ENCODE measurements around the gene CHST8.
A peak's percentile ranks its signal among the peaks of the same experiment; 100 is the strongest.

The CHST8 gene

GRCh38 chr19:33758541-33759013 is 136.8 kb downstream of the CHST8 start:
- TF ChIP-seq TCF12 (IDR thresholded peaks at IDR 0.05; ENCODE audit: low read depth) (no peak), REST (IDR thresholded peaks at IDR 0.05; ENCODE audit: low read depth) (no peak), FOXM1 (IDR thresholded peaks at IDR 0.05; ENCODE audit: borderline replicate concordance, low read depth) (no peak), EP300 (IDR thresholded peaks at IDR 0.05; ENCODE audit: borderline replicate concordance) (no peak), MAX (IDR thresholded peaks at IDR 0.05) (no peak), YY1 (IDR thresholded peaks at IDR 0.05; ENCODE audit: low read depth) (no peak), CEBPB (IDR thresholded peaks at IDR 0.05) (no peak)

- TF ChIP-seq YY1 (IDR thresholded peaks at IDR 0.05; ENCODE audit: low read depth) (no peak), TEAD4 (IDR thresholded peaks at IDR 0.05) (no peak), NFIC (IDR thresholded peaks at IDR 0.05) (no peak), CREB1 (IDR thresholded peaks at IDR 0.05; ENCODE audit: low read depth) (no peak), MAX (IDR thresholded peaks at IDR 0.05) (no peak), TCF12 (IDR thresholded peaks at IDR 0.05; ENCODE audit: low read depth) (no peak), ZBTB7A (IDR thresholded peaks at IDR 0.05; ENCODE audit: low read depth) (no peak), TAF1 (IDR thresholded peaks at IDR 0.05; ENCODE audit: low read depth) (no peak), RAD21 (IDR thresholded peaks at IDR 0.05; ENCODE audit: low read depth) (no peak), USF1 (IDR thresholded peaks at IDR 0.05) (no peak), FOXM1 (IDR thresholded peaks at IDR 0.05; ENCODE audit: borderline replicate concordance, low read depth) (no peak)
Observed at GRCh38 chr19:33759356-33759755, 137.6 kb downstream of the CHST8 start.

GRCh38 chr19:33763633-33764371 is 142.0 kb downstream of the CHST8 start:
- no peak for TF ChIP-seq RAD21 (IDR thresholded peaks at IDR 0.05; ENCODE audit: low read depth)
- no peak for TF ChIP-seq REST (IDR thresholded peaks at IDR 0.05; ENCODE audit: low read depth)
- TF ChIP-seq TAF1 (IDR thresholded peaks at IDR 0.05; ENCODE audit: low read depth): no peak
- no peak for TF ChIP-seq EP300 (IDR thresholded peaks at IDR 0.05; ENCODE audit: borderline replicate concordance)
- no peak for TF ChIP-seq YY1 (IDR thresholded peaks at IDR 0.05; ENCODE audit: low read depth)
- no peak for TF ChIP-seq TEAD4 (IDR thresholded peaks at IDR 0.05)
- no peak for TF ChIP-seq CEBPB (IDR thresholded peaks at IDR 0.05)
- TF ChIP-seq ZBTB7A (IDR thresholded peaks at IDR 0.05; ENCODE audit: low read depth): no peak
- TF ChIP-seq USF1 (IDR thresholded peaks at IDR 0.05): no peak
- TF ChIP-seq CREB1 (IDR thresholded peaks at IDR 0.05; ENCODE audit: low read depth): no peak
- TF ChIP-seq MAX (IDR thresholded peaks at IDR 0.05): no peak
- no peak for TF ChIP-seq NFIC (IDR thresholded peaks at IDR 0.05)

GRCh38 chr19:33766623-33767022 is 144.9 kb downstream of the CHST8 start:
- TF ChIP-seq REST (IDR thresholded peaks at IDR 0.05; ENCODE audit: low read depth): peak; percentile 55; the same call in 1 of the 2 replicates
- no peak for TF ChIP-seq MAX (IDR thresholded peaks at IDR 0.05)
- TF ChIP-seq NFIC (IDR thresholded peaks at IDR 0.05): no peak
